ENCODE results near the gene FGFBP1. TPM values are rescaled to one million over a fixed set of nuclear protein-coding genes. Genes with fewer than 3 reads are reported as not detected.

FGFBP1 gene
- total RNA-seq, 1 donor from 2014 or later, result not detected

- no peak for DNase-seq
- intact Hi-C loops (cut with micrococcal nuclease), result no loop called here
- Mint-ChIP-seq H3K9me3 (peaks cover 5% of the 10 kb centered on the region), H3K36me3 (ENCODE audit: low read depth) (no peaks in the 10 kb centered on the region), H3K4me3 (no peak overlapping the region), H3K27ac (no peak overlapping the region), H3K4me1 (peaks cover 9% of the 10 kb centered on the region), H3K27me3 (peaks cover 5% of the 10 kb centered on the region)
- ATAC-seq (ENCODE audit: low read depth), result no peak
- POLR2A ChIA-PET, result no interaction called here
- CTCF ChIA-PET, result interaction anchor here (1.3 to 1.4 kb wide), 2 partner anchors 37 to 81 kb away, joined by 3 to 7 read pairs; no protein-coding TSS in a partner anchor
- no peak for TF ChIP-seq CTCF (IDR thresholded peaks at IDR 0.05)
Observed at GRCh38 chr4:15964159-15964558, 25.6 kb upstream of the FGFBP1 start.

GRCh38 chr4:15963576-15963975 is 25.0 kb upstream of the FGFBP1 start:
- no peak overlapping the region for H3K4me3 Mint-ChIP-seq
- no peak for DNase-seq
- ChIA-PET POLR2A (no interaction called here), CTCF (interaction anchor here (1.3 to 1.4 kb wide), 2 partner anchors 37 to 81 kb away, joined by 3 to 7 read pairs; no protein-coding TSS in a partner anchor)
- H3K4me1 Mint-ChIP-seq, result peaks cover 9% of the 10 kb centered on the region
- intact Hi-C loops (cut with micrococcal nuclease), result loop anchor here (1.0 to 2.0 kb wide), 2 partner anchors 38 to 301 kb away; no protein-coding TSS in a partner anchor
- H3K27ac Mint-ChIP-seq, result no peak overlapping the region
- peak; percentile 87 for ATAC-seq (ENCODE audit: low read depth)
- H3K27me3 Mint-ChIP-seq, result peaks cover 5% of the 10 kb centered on the region
- no peak for TF ChIP-seq CTCF (IDR thresholded peaks at IDR 0.05)
- H3K9me3 Mint-ChIP-seq, result peaks cover 5% of the 10 kb centered on the region
- no peaks in the 10 kb centered on the region for H3K36me3 Mint-ChIP-seq (ENCODE audit: low read depth)

GRCh38 chr4:15963001-15963451 is 24.5 kb upstream of the FGFBP1 start, which contains the start of gene FGFBP2:
Gene FGFBP2, minus strand, starts transcription at chr4:15963175. Its CDS starts 46 bp downstream, at chr4:15963129.
- Mint-ChIP-seq H3K4me3 (no peak within 1 kb of the TSS), H3K27me3 (peaks cover 5% of the 10 kb centered on the region), H3K4me1 (peaks cover 9% of the 10 kb centered on the region), H3K27ac (no peak within 1 kb of the TSS), H3K36me3 (ENCODE audit: low read depth) (no peaks in the 10 kb centered on the region), H3K9me3 (peaks cover 5% of the 10 kb centered on the region)
- ATAC-seq (ENCODE audit: low read depth), result peak; percentile 52
- DNase-seq, result no peak
- TF ChIP-seq CTCF (IDR thresholded peaks at IDR 0.05), result no peak
- CTCF ChIA-PET, result interaction anchor here (1.4 kb wide), 1 partner anchor 38 kb away, joined by 7 read pairs; no protein-coding TSS in a partner anchor
- POLR2A ChIA-PET, result no interaction called here
- intact Hi-C loops (cut with micrococcal nuclease), result loop anchor here (1.0 to 2.0 kb wide), 2 partner anchors 38 to 302 kb away; no protein-coding TSS in a partner anchor

GRCh38 chr4:15961781-15962510 is 23.4 kb upstream of the FGFBP1 start:
- no peak for ATAC-seq (ENCODE audit: low read depth)
- intact Hi-C loops (cut with micrococcal nuclease), result loop anchor here (2.0 kb wide), 1 partner anchor 303 kb away; no protein-coding TSS in a partner anchor
- H3K4me1 Mint-ChIP-seq, result peaks cover 9% of the 10 kb centered on the region

More at GRCh38 chr4:15961781-15962510, 23.4 kb upstream of the FGFBP1 start:
- TF ChIP-seq CTCF (IDR thresholded peaks at IDR 0.05), result no peak
- DNase-seq, result no peak
- CTCF ChIA-PET, result interaction anchor here (0.7 to 1.8 kb wide), 2 partner anchors 157 to 303 kb away, joined by 3 to 4 read pairs; no protein-coding TSS in a partner anchor
- Mint-ChIP-seq H3K36me3 (ENCODE audit: low read depth) (no peaks in the 10 kb centered on the region), H3K4me3 (no peak overlapping the region), H3K27me3 (peaks cover 3% of the 10 kb centered on the region), H3K27ac (no peak overlapping the region), H3K9me3 (peaks cover 5% of the 10 kb centered on the region)
- POLR2A ChIA-PET, result no interaction called here
